Endothelial cell (in vitro differentiated cells): Measurements from ENCODE around the gene RIOK2. TPM values are rescaled to one million over a fixed set of nuclear protein-coding genes. Genes with fewer than 3 reads are reported as not detected.

ENCODE experiments used
- DNase-seq: peaks from one replicate; pipeline ENCODE4 v3.0.0; 2021; ENCODE audit warnings: low spot score
- H3K27ac Mint-ChIP-seq: one replicate; pipeline ENCODE4 v1.8.0; 2021; ENCODE audit warnings: mixed read lengths, inconsistent platforms; ENCODE audit not compliant: unreplicated experiment
- H3K27me3 Mint-ChIP-seq: one replicate; pipeline ENCODE4 v1.8.0; 2021; ENCODE audit warnings: mild to moderate bottlenecking, moderate library complexity, mixed read lengths, inconsistent platforms; ENCODE audit not compliant: unreplicated experiment
- H3K36me3 Mint-ChIP-seq: one replicate; pipeline ENCODE4 v1.8.0; 2021; ENCODE audit warnings: mild to moderate bottlenecking, low read depth, mixed read lengths, inconsistent platforms; ENCODE audit not compliant: unreplicated experiment
- H3K4me1 Mint-ChIP-seq: one replicate; pipeline ENCODE4 v1.8.0; 2021; ENCODE audit warnings: mild to moderate bottlenecking, mixed read lengths, inconsistent platforms; ENCODE audit not compliant: unreplicated experiment
- H3K4me3 Mint-ChIP-seq: one replicate; pipeline ENCODE4 v1.8.0; 2021; ENCODE audit warnings: mild to moderate bottlenecking, mixed read lengths, inconsistent platforms; ENCODE audit not compliant: unreplicated experiment
- H3K9me3 Mint-ChIP-seq: one replicate; pipeline ENCODE4 v1.8.0; 2021; ENCODE audit warnings: mixed read lengths, inconsistent platforms; ENCODE audit not compliant: unreplicated experiment
- total RNA-seq: library from RNA; stranded (reverse); fragmentation: NEBNext Ultra II Directional; extraction: Animal tissue kit (Norgen Biotek cat#: 25700); gene quantifications from one replicate; pipeline ENCODE4 v1.2.1, GENCODE V29; 2021; ENCODE audit not compliant: unreplicated experiment
- TF ChIP-seq, protein P1 (sequence below): fragments of 200-600 bp; sonication (generic); IDR thresholded peaks from one replicate; pipeline ENCODE4 v1.5.0; 2021; ENCODE audit warnings: antibody characterized with exemption; ENCODE audit not compliant: unreplicated experiment

Gene RIOK2
- total RNA-seq, 1 donor from 2014 or later = 30.7 TPM

DNA sequence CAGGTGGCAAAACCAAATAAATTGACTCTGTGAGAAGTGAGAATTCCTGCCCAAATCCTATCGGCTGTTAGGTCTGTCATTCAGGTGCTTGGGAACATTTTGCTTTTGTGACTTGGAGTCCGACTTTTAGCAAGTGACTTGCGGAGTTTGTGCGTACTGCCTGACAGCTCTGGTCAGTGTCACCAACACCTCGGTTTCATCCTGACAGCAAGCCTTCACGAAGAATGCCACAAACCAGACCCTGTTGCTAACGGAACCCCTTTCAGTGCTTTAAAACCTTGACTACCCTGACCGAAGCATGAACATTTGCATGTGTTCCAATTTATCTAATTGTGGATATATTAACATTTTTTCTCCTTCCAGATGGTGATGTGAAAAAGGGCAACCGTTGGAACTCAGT, 67.1 kb downstream of the RIOK2 start:
- TF ChIP-seq, protein P1, sequence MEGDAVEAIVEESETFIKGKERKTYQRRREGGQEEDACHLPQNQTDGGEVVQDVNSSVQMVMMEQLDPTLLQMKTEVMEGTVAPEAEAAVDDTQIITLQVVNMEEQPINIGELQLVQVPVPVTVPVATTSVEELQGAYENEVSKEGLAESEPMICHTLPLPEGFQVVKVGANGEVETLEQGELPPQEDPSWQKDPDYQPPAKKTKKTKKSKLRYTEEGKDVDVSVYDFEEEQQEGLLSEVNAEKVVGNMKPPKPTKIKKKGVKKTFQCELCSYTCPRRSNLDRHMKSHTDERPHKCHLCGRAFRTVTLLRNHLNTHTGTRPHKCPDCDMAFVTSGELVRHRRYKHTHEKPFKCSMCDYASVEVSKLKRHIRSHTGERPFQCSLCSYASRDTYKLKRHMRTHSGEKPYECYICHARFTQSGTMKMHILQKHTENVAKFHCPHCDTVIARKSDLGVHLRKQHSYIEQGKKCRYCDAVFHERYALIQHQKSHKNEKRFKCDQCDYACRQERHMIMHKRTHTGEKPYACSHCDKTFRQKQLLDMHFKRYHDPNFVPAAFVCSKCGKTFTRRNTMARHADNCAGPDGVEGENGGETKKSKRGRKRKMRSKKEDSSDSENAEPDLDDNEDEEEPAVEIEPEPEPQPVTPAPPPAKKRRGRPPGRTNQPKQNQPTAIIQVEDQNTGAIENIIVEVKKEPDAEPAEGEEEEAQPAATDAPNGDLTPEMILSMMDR = no peak
- H3K27me3 Mint-ChIP-seq = no peaks in the 10 kb centered on the region
- H3K27ac Mint-ChIP-seq = no peak overlapping the region
- peaks cover 6% of the 10 kb centered on the region for H3K4me1 Mint-ChIP-seq
- H3K9me3 Mint-ChIP-seq = no peaks in the 10 kb centered on the region
- no peaks in the 10 kb centered on the region for H3K36me3 Mint-ChIP-seq
- no peak for DNase-seq
- no peak overlapping the region for H3K4me3 Mint-ChIP-seq

DNA sequence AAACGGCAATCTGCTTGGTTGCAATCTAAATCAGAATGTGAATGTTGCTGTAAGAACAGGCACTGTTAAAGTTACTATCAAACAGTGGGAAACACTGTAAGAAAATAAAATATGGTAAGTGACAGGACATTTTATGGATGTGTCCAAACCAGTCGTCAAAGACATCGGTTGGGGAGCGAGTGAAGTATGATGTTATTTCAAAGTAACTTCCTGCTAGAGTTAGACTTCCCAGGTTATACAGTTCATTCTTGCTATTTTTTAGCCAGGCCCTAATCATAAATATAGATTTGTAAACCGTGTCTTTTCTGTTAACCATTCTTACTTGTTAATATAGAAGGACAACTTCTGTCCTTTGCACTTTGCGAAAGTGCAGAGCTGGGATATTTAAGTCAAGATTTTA, 70.8 kb downstream of the RIOK2 start:
- Mint-ChIP-seq H3K4me1 (peaks cover 6% of the 10 kb centered on the region), H3K36me3 (no peaks in the 10 kb centered on the region), H3K9me3 (no peaks in the 10 kb centered on the region), H3K27ac (no peak overlapping the region), H3K27me3 (no peaks in the 10 kb centered on the region), H3K4me3 (no peak overlapping the region)
- DNase-seq = no peak
- TF ChIP-seq, protein P1 = no peak

DNA sequence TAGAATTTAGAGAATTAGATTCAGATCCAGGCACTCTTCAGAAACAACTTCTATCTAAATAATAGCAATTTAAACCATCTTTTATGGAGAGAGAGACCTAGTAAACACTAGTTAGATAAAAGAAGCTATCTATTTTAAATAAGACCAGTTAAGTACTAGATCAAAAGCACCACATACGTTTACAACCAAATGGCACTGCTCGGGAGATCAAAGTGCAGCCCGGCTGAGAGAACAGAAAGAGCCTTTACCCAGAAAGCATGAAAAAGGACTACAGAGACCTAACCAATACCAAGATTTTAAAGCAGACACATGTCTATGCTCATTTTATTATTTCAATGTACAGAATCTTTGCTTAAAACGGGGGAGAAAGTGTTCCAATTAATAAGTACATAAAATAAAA, 71.4 kb downstream of the RIOK2 start:
- H3K36me3 Mint-ChIP-seq = no peaks in the 10 kb centered on the region
- no peak overlapping the region for H3K27ac Mint-ChIP-seq
- no peaks in the 10 kb centered on the region for H3K27me3 Mint-ChIP-seq
- no peaks in the 10 kb centered on the region for H3K9me3 Mint-ChIP-seq
- H3K4me1 Mint-ChIP-seq = peaks cover under 1% of the 10 kb centered on the region
- no peak for DNase-seq
- TF ChIP-seq, protein P1 = no peak
- H3K4me3 Mint-ChIP-seq = no peak overlapping the region

DNA sequence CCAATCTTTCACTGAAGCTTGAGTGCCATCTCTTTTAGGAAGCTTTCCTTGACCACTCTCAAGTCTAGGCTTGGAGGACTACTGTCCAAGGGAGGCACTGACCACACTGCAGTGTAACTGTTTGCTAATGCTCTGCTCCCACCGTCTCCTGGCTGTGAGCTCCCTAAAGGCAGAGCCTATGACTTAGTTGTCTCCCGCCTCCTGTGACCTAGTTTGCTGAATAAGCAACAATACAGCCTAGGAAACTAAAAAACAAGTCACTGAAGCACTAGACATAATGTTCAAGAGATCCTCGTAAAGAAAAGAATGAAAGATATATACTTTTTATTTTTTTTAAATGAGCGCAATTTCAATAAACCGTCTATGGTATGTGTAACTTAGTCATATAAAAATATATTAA, 72.0 kb downstream of the RIOK2 start:
- no peak for DNase-seq
- no peaks in the 10 kb centered on the region for H3K4me1 Mint-ChIP-seq
- TF ChIP-seq, protein P1 = no peak
- H3K36me3 Mint-ChIP-seq = no peaks in the 10 kb centered on the region
- no peak overlapping the region for H3K4me3 Mint-ChIP-seq
- no peaks in the 10 kb centered on the region for H3K27me3 Mint-ChIP-seq
- no peaks in the 10 kb centered on the region for H3K9me3 Mint-ChIP-seq
- H3K27ac Mint-ChIP-seq = no peak overlapping the region

Other genes starting within 250 kb of the RIOK2 start
- gene LNPEP, start 247.2 kb downstream of the RIOK2 start, total RNA-seq = 13.2 TPM
- 0.46 TPM for gene LIX1, start 40.6 kb downstream of the RIOK2 start, total RNA-seq